A549 treated with dexamethasone at 1 μM for 4 hours (cell line): ENCODE data around the gene TOX3. TPM values are rescaled to one million over a fixed set of nuclear protein-coding genes. Genes with fewer than 3 reads are reported as not detected.

Experiments used
- total RNA-seq: library from RNA; stranded (reverse); fragments of 200-300 nt; extraction: Qiagen RNA extraction; gene quantifications from 5 replicates; pipeline ENCODE4 v1.2.3, GENCODE V29; 2022

Gene TOX3
- total RNA-seq, result 0.09 to 0.29 TPM (median 0.18 TPM) in 5 replicates

GRCh38 chr16:52547004-52547833 is at the start of gene TOX3:
TSS of gene TOX3 (minus strand) at chr16:52547143. CDS start at chr16:52546723, 420 bp downstream.

